ENCODE measurements around the gene PIH1D1. TPM values are rescaled to one million over a fixed set of nuclear protein-coding genes. Genes with fewer than 3 reads are reported as not detected.

The PIH1D1 gene
- total and polyA plus RNA-seq, 10 of the 15 experiments (the other 5 are each of a cell fraction or from before 2014, with no cell fraction given), result 16.1 to 153 (median 106) TPM

- TF ChIP-seq SPI1 (IDR thresholded peaks at IDR 0.05; ENCODE audit: borderline replicate concordance, insufficient read depth, low read depth, low read length), result no peak
- no peak for TF ChIP-seq SUZ12 (IDR thresholded peaks at IDR 0.05; ENCODE audit: unreplicated experiment)
- no peak for TF ChIP-seq CREB1 (IDR thresholded peaks at IDR 0.05; ENCODE audit: low read depth)
- TF ChIP-seq JUND (IDR thresholded peaks at IDR 0.05; ENCODE audit: low read depth, low read length), result no peak
- TF ChIP-seq ATF7 (IDR thresholded peaks at IDR 0.05; ENCODE audit: low read depth), result peak; percentile 80
- no peak for TF ChIP-seq ZNF687 (IDR thresholded peaks at IDR 0.05)
- TF ChIP-seq WRNIP1 (IDR thresholded peaks at IDR 0.05; ENCODE audit: borderline replicate concordance, low read depth, low read length), result no peak
- no peak for TF ChIP-seq USF1 (IDR thresholded peaks at IDR 0.05; ENCODE audit: borderline replicate concordance, extremely low read length, insufficient read depth, low read depth, low read length)
- TF ChIP-seq EP300 (IDR thresholded peaks at IDR 0.05; ENCODE audit: borderline replicate concordance in 1 of 2, control insufficient read depth in 1 of 2, low read depth in 2 of 2, low read length in 2 of 2), result no peak
- TF ChIP-seq RCOR1 (conservative IDR thresholded peaks at IDR 0.05; ENCODE audit: low read depth, low read length), result no peak
- no peak for TF ChIP-seq KAT2A (conservative IDR thresholded peaks at IDR 0.05; ENCODE audit: control insufficient read depth, low read depth, low read length)
- no peak for TF ChIP-seq TCF12 (IDR thresholded peaks at IDR 0.05; ENCODE audit: low read depth, low read length)
- TF ChIP-seq IRF4 (IDR thresholded peaks at IDR 0.05; ENCODE audit: low read depth, low read length), result no peak
- no peak for TF ChIP-seq MEF2A (IDR thresholded peaks at IDR 0.05; ENCODE audit: insufficient read depth, low read depth, low read length)
- no peak for TF ChIP-seq YY1 (IDR thresholded peaks at IDR 0.05; ENCODE audit: low read depth, low read length)
- no peak for TF ChIP-seq NFYB (IDR thresholded peaks at IDR 0.05; ENCODE audit: insufficient read depth, low read depth, low read length)
Observed at GRCh38 chr19:49453757-49454240, 2.2 kb upstream of the PIH1D1 start (continued).
